Breast epithelium (tissue), 4 donors: Measurements from ENCODE around the gene CLCN1. TPM values are rescaled to one million over a fixed set of nuclear protein-coding genes. Genes with fewer than 3 reads are reported as not detected.
A peak's percentile ranks its signal among the peaks of the same experiment; 100 is the strongest.

Experiments used
- DNase-seq, 2 donors: peaks; one replicate each; pipeline ENCODE4 v3.0.0-alpha.2; 2019; ENCODE audit warnings: low spot score in 2 of 2
- H3K27ac ChIP-seq, 2 donors: fragments of 200-600 bp; sonication (generic) in 1 of 2; one replicate each; pipeline ENCODE4 v1.5.1; 2016 to 2019; ENCODE audit warnings: mild to moderate bottlenecking in 1 of 2
- H3K27me3 ChIP-seq, 2 donors: fragments of 200-600 bp; sonication (generic) in 1 of 2; one replicate each; pipeline versions ENCODE4 v1.5.1 to v1.6.0; 2017 to 2019; ENCODE audit warnings: control low read depth in 1 of 2, mild to moderate bottlenecking in 1 of 2
- H3K36me3 ChIP-seq: fragments of 200-600 bp; one replicate; pipeline ENCODE4 v1.5.1; 2019
- H3K4me1 ChIP-seq, 2 donors: fragments of 200-600 bp; sonication (generic); one replicate each; pipeline ENCODE4 v1.5.1; 2016 to 2019; ENCODE audit warnings: control low read depth in 1 of 2
- H3K4me3 ChIP-seq, 3 donors: fragments of 200-600 bp; sonication (generic); 1 replicate in 2 of 3; 2 replicates in 1 of 3; pipeline ENCODE4 v1.5.1; 2016 to 2019; ENCODE audit warnings: mild to moderate bottlenecking in 3 of 3, moderate library complexity in 2 of 3
- H3K9me3 ChIP-seq, 2 donors: fragments of 200-600 bp; sonication (generic) in 1 of 2; one replicate each; pipeline ENCODE4 v1.5.1; 2016 to 2019; ENCODE audit warnings: control low read depth in 1 of 2
- CTCF ChIP-seq, 3 donors: fragments of 450-650 bp; IDR thresholded peaks; one replicate each; pipeline ENCODE4 v1.5.1; 2016 to 2017; ENCODE audit warnings: antibody characterized with exemption in 3 of 3, mild to moderate bottlenecking in 3 of 3, moderate library complexity in 3 of 3
- POLR2A ChIP-seq: fragments of 450-650 bp; IDR thresholded peaks from one replicate; pipeline ENCODE4 v1.6.1; 2016; ENCODE audit warnings: antibody characterized with exemption, mild to moderate bottlenecking, moderate library complexity
- POLR2AphosphoS5 ChIP-seq, 3 donors: sonication (generic); formaldehyde crosslinking; IDR thresholded peaks; one replicate each; pipeline ENCODE4 v1.6.1; 2017; ENCODE audit warnings: antibody characterized with exemption in 3 of 3
- intact Hi-C: fragments of 100-400 bp; cut with DNase I; formaldehyde crosslinking; loops from one replicate; pipeline ENCODE4 v1.15.1; 2023; ENCODE audit warnings: low total_unique reads
- total RNA-seq, 3 donors: library from RNA; depleted of rRNA; stranded (reverse); fragments of >200 nt; gene quantifications; one replicate each; pipeline ENCODE4 v1.1.0, GENCODE V29; 2016

Gene CLCN1
- total RNA-seq, 3 donors from 2014 or later, result 0.29 TPM; not detected in 2

DNA sequence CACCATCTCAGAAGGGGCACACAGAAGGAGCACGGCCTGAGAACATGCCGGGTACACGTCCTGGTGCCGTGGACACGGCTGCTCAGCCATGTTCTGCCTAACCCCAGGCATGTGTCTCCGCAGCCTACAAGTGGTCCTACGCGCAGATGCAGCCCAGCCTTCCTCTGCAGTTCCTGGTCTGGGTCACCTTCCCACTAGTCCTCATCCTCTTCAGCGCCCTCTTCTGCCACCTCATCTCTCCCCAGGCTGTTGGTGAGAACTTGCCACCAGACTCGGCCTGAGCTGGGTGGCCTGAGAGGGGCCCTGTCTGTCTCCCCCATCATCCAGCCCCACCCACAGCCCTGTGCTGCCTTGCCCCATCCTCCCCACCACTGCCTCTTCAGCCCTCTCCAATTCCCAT, 5.3 kb downstream of the CLCN1 start:
- TF ChIP-seq POLR2AphosphoS5 (IDR thresholded peaks at IDR 0.05), result no peak
- no peak for TF ChIP-seq CTCF (IDR thresholded peaks at IDR 0.05)
- no peak for TF ChIP-seq POLR2A
- peak overlapping the region in 1 of 2 donors; percentile 55 for H3K27ac ChIP-seq
- no peaks in the 10 kb centered on the region for H3K27me3 ChIP-seq
- no peak for DNase-seq
- intact Hi-C loops, result no loop called here
- H3K9me3 ChIP-seq, result no peaks in the 10 kb centered on the region
- H3K4me3 ChIP-seq, result no peak overlapping the region
- peaks cover 0 to 4% of the 10 kb centered on the region in 2 donors for H3K4me1 ChIP-seq
- H3K36me3 ChIP-seq, result no peaks in the 10 kb centered on the region

DNA sequence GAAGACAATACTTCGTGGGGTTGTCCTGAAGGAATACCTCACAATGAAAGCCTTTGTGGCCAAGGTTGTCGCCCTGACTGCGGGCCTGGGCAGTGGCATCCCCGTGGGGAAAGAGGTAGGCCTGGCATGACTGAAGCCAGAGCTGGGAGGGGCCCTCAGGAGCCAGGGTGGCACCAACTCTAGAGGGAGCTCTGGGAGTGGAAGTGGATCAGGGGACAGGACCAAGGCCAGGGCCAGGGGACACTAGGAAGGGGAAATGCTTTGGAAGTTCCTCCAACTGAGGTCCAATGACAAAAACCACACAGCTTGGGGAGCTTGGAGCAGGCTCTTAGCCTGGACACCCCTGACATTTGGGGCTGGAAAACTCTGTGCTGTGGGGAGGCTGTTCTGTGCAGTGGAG, 5.8 kb downstream of the CLCN1 start:
- Histone ChIP-seq H3K4me3 (no peak overlapping the region), H3K36me3 (no peaks in the 10 kb centered on the region), H3K27me3 (no peaks in the 10 kb centered on the region), H3K4me1 (peaks cover 0 to 4% of the 10 kb centered on the region in 2 donors), H3K9me3 (no peaks in the 10 kb centered on the region), H3K27ac (peak overlapping the region in 1 of 2 donors; percentile 55)
- no peak for DNase-seq
- intact Hi-C loops, result no loop called here
- no peak for TF ChIP-seq CTCF (IDR thresholded peaks at IDR 0.05)
- TF ChIP-seq POLR2AphosphoS5 (IDR thresholded peaks at IDR 0.05), result no peak
- no peak for TF ChIP-seq POLR2A

DNA sequence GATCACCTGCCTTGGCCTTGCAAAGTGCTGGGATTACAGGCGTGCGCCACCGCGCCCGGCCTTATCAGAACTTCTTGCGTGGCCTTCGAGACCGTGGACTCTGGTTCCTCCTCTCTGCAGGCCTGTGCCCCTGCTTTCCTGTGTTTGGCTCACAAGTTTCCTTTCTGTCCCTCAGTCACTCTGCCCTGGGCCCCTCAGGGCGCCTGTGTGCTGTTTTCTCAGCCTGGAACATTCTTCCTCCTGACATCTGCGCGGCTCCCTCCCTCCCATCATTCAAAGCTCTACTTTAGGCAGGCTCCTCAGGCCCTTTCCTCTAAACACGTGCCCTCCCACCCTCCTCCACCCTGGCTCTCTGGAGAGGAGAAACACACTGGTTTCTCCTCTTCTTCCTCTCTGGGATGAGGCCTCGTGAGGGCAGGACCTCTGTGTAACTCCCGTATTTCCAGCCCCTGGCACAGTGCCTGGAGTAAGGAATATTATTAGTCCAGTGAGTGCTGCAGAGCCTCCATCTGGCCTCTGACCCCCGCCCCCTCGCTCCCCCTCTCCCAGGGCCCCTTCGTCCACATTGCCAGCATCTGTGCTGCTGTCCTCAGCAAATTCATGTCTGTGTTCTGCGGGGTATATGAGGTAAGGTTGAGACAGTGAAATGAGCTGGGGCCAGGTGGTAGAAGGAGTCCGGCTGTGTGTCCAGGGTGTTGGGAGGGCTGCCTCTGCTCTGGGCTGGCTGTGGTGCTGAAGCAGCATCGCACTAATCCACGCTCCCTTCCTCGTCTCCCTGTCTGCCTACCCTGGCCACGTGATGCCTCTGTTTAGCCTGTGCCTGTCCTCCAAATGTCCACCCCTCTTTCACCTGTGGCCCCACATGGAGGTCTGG, 7.1 kb downstream of the CLCN1 start:
- Histone ChIP-seq H3K27me3 (no peaks in the 10 kb centered on the region), H3K4me1 (peaks cover 0 to 4% of the 10 kb centered on the region in 2 donors), H3K36me3 (no peaks in the 10 kb centered on the region), H3K27ac (peak overlapping the region; percentile 48 to 74), H3K9me3 (no peaks in the 10 kb centered on the region), H3K4me3 (no peak overlapping the region)
- intact Hi-C loops, result no loop called here
- DNase-seq, result no peak
- TF ChIP-seq POLR2A (no peak), POLR2AphosphoS5 (IDR thresholded peaks at IDR 0.05) (no peak), CTCF (IDR thresholded peaks at IDR 0.05) (no peak)

- TF ChIP-seq CTCF (IDR thresholded peaks at IDR 0.05), result no peak
- TF ChIP-seq POLR2A, result no peak
- TF ChIP-seq POLR2AphosphoS5 (IDR thresholded peaks at IDR 0.05), result no peak
- Histone ChIP-seq H3K36me3 (no peaks in the 10 kb centered on the region), H3K27me3 (no peaks in the 10 kb centered on the region), H3K4me1 (peaks cover 0 to 4% of the 10 kb centered on the region in 2 donors), H3K9me3 (no peaks in the 10 kb centered on the region), H3K4me3 (no peak overlapping the region), H3K27ac (peak overlapping the region in 1 of 2 donors; percentile 74)
- intact Hi-C loops, result no loop called here
- DNase-seq, result no peak
These were observed 7.7 kb downstream of the CLCN1 start for GRCh38 chr7:143323653-143324052.

GRCh38 chr7:143325240-143325639, 9.3 kb downstream of the CLCN1 start:
- Histone ChIP-seq H3K27me3 (no peaks in the 10 kb centered on the region), H3K4me1 (peaks cover 0 to 4% of the 10 kb centered on the region in 2 donors), H3K27ac (no peak overlapping the region), H3K4me3 (no peak overlapping the region), H3K36me3 (no peaks in the 10 kb centered on the region), H3K9me3 (no peaks in the 10 kb centered on the region)
- no peak for TF ChIP-seq POLR2A
- no peak for TF ChIP-seq POLR2AphosphoS5 (IDR thresholded peaks at IDR 0.05)
- TF ChIP-seq CTCF (IDR thresholded peaks at IDR 0.05), result no peak
- no peak for DNase-seq
- intact Hi-C loops, result no loop called here
